Measurements from ENCODE around the gene SLC10A1. TPM values are rescaled to one million over a fixed set of nuclear protein-coding genes. Genes with fewer than 3 reads are reported as not detected.

The SLC10A1 gene
- total and polyA plus RNA-seq, 2 of the 8 experiments (the other 6 are each of a cell fraction or from before 2014, with no cell fraction given), result not detected

- no peak for FAIRE-seq
- Histone ChIP-seq H3K79me2 (ENCODE audit: control insufficient read depth in 1 of 2, insufficient read depth in 2 of 2, low read length in 2 of 2) (peaks cover 0 to 3% of the 10 kb centered on the region in 2 experiments; a peak in 1 of 4 replicates), H2BK120ac (replicated peaks; ENCODE audit: low read depth, low read length) (no peak overlapping the region), H3K4me2 (ENCODE audit: insufficient read depth in 1 of 2, low read depth in 2 of 2, low read length in 2 of 2) (no peak overlapping the region), H3K18ac (ENCODE audit: extremely low read depth, low read length) (no peak overlapping the region), H3K79me1 (ENCODE audit: low read depth, low read length) (no peaks in the 10 kb centered on the region; the same call in 1 of the 2 replicates), H3K9me3 (ENCODE audit: insufficient read depth in 2 of 2, low read depth in 1 of 2, low read length in 1 of 2) (no peaks in the 10 kb centered on the region), H3K27me3 (replicated peaks in 1 of 4; ENCODE audit: control insufficient read depth in 3 of 4, extremely low read depth in 1 of 4, insufficient read depth in 3 of 4, low read length in 3 of 4) (no peaks in the 10 kb centered on the region), H3K4me3 (ENCODE audit: extremely low read depth in 1 of 4, insufficient read depth in 2 of 4, low read depth in 3 of 4, low read length in 4 of 4) (no peak overlapping the region), H2BK15ac (ENCODE audit: low read length) (no peak overlapping the region), H3K23ac (ENCODE audit: insufficient read length) (no peak overlapping the region), H2AK5ac (ENCODE audit: low read depth, low read length) (no peak overlapping the region), H2BK20ac (ENCODE audit: low read length) (no peak overlapping the region), H2BK5ac (ENCODE audit: low read depth, low read length) (no peak overlapping the region), H4K5ac (ENCODE audit: insufficient read length, low read depth, low read length) (no peak overlapping the region), H2AFZ (ENCODE audit: low read length) (no peak overlapping the region), H3K14ac (ENCODE audit: insufficient read length) (no peak overlapping the region), H4K91ac (replicated peaks; ENCODE audit: insufficient read length, low read length) (no peak overlapping the region), H3K9ac (replicated peaks in 1 of 4; ENCODE audit: extremely low read depth in 1 of 4, low read depth in 3 of 4, low read length in 3 of 4) (no peak overlapping the region), H3K36me3 (ENCODE audit: control insufficient read depth in 2 of 4, insufficient read depth in 4 of 4, low read length in 3 of 4) (peaks cover 11 to 45% (median 27%) of the 10 kb centered on the region in 4 experiments; a peak in 7 of 8 replicates), H3K56ac (replicated peaks; ENCODE audit: insufficient read length, low read depth, low read length) (no peak overlapping the region), H3K4me1 (replicated peaks in 1 of 4; ENCODE audit: control insufficient read depth in 3 of 4, insufficient read depth in 4 of 4, low read length in 3 of 4) (no peaks in the 10 kb centered on the region), H3K4ac (replicated peaks; ENCODE audit: insufficient read length, low read depth, low read length) (no peak overlapping the region), H4K20me1 (replicated peaks in 1 of 2; ENCODE audit: control insufficient read depth in 1 of 2, insufficient read depth in 2 of 2, low read length in 2 of 2) (peaks cover 1 to 9% of the 10 kb centered on the region in 2 experiments), H3K23me2 (ENCODE audit: low read depth, low read length) (no peaks in the 10 kb centered on the region; the same call in 1 of the 2 replicates), H3K27ac (ENCODE audit: low read depth, low read length) (no peak overlapping the region), H2BK12ac (ENCODE audit: low read depth, low read length) (no peak overlapping the region), H4K8ac (ENCODE audit: extremely low read depth, insufficient read depth, low read length) (no peak overlapping the region)
- ChIA-PET CTCF (ENCODE audit: partially characterized antibody) (interaction anchor here (0.6 to 0.9 kb wide), 2 partner anchors 304 to 537 kb away, joined by 3 read pairs; no protein-coding TSS in a partner anchor), POLR2A (ENCODE audit: partially characterized antibody) (interaction anchor here (1.3 to 2.6 kb wide), 3 partner anchors 9 to 17 kb away, joined by 3 to 26 read pairs (median 4); partner anchors contain the start of genes SLC10A1 and SRSF5)
- WGBS, 2 experiments (ENCODE audit: extremely low coverage in 1 of 2, insufficient coverage in 1 of 2, insufficient read length in 1 of 2, insufficient replicate concordance in 2 of 2, low coverage in 1 of 2, low lambda C conversion rate in 2 of 2, missing lambda C conversion rate in 1 of 2), result 90% methylated on average over 1 of the region's 1 CpG; no CpG with 5 or more reads in 1 of the 2 experiments
- TF ChIP-seq SP2 (IDR thresholded peaks at IDR 0.05; ENCODE audit: low read length) (no peak), ZNF274 (IDR thresholded peaks at IDR 0.05; ENCODE audit: borderline replicate concordance, extremely low read depth, low read length) (no peak), SP1 (IDR thresholded peaks at IDR 0.05; ENCODE audit: low read depth, low read length) (no peak), SAP30 (IDR thresholded peaks at IDR 0.05; ENCODE audit: insufficient read depth, insufficient replicate concordance, low read length) (no peak), NANOG (IDR thresholded peaks at IDR 0.05; ENCODE audit: insufficient read depth, low read depth, low read length, poor library complexity, severe bottlenecking) (no peak), ASH2L (IDR thresholded peaks at IDR 0.05; ENCODE audit: low read length) (no peak), GABPA (IDR thresholded peaks at IDR 0.05; ENCODE audit: borderline replicate concordance, insufficient read depth, low read length) (no peak), CHD1 (IDR thresholded peaks at IDR 0.05; ENCODE audit: low read depth, low read length) (no peak), CBX5 (IDR thresholded peaks at IDR 0.05; ENCODE audit: low read depth, low read length) (no peak), CTBP2 (IDR thresholded peaks at IDR 0.05; ENCODE audit: borderline replicate concordance, insufficient read depth, insufficient read length, low read length) (no peak), EP300 (IDR thresholded peaks at IDR 0.05; ENCODE audit: borderline replicate concordance in 1 of 2, low read depth in 2 of 2, low read length in 2 of 2) (no peak), JUN (IDR thresholded peaks at IDR 0.05; ENCODE audit: low read depth, low read length) (no peak)
- DNase-seq (ENCODE audit: low read depth in 1 of 2, low spot score in 2 of 2), result no peak
Observed at GRCh38 chr14:69780092-69780491, 16.9 kb downstream of the SLC10A1 start.

Data from H1 (cell line).